HepG2 (cell line): ENCODE measurements around the gene TGFBRAP1. TPM values are rescaled to one million over a fixed set of nuclear protein-coding genes. Genes with fewer than 3 reads are reported as not detected.
A peak's percentile ranks its signal among the peaks of the same experiment; 100 is the strongest.

ENCODE experiments used
- ATM ChIP-seq: fragments of 450-650 bp; IDR thresholded peaks from 2 replicates; pipeline ENCODE4 v1.7.1; 2017; ENCODE audit warnings: mild to moderate bottlenecking, borderline replicate concordance
- CCAR2 ChIP-seq: fragments of 200-400 bp; formaldehyde crosslinking; optimal IDR thresholded peaks from 2 replicates; pipeline ENCODE3; 2018; ENCODE audit warnings: low read depth, mild to moderate bottlenecking, low read length, moderate library complexity
- DZIP1 ChIP-seq: sonication (generic); formaldehyde crosslinking; IDR thresholded peaks from 2 replicates; pipeline ENCODE4 v1.5.0; 2020; ENCODE audit warnings: mild to moderate bottlenecking, missing genetic modification reagents
- FOXP1 ChIP-seq, 2 experiments: fragments of 450-650 bp in 1 of 2; IDR thresholded peaks; 2 replicates each; pipeline ENCODE4 v1.6.1; 2017 to 2018; ENCODE audit warnings: antibody characterized with exemption in 1 of 2
- GATA4 ChIP-seq: sonication (generic); IDR thresholded peaks from 2 replicates; pipeline ENCODE4 v1.6.1; 2016; ENCODE audit warnings: antibody characterized with exemption, low read depth, borderline replicate concordance
- KLF13 ChIP-seq: sonication (generic); formaldehyde crosslinking; IDR thresholded peaks from 2 replicates; pipeline ENCODE4 v1.4.0; 2020; ENCODE audit warnings: mild to moderate bottlenecking, missing genetic modification reagents
- MTF2 ChIP-seq: sonication (generic); formaldehyde crosslinking; IDR thresholded peaks from 2 replicates; pipeline ENCODE4 v1.5.0; 2020; ENCODE audit warnings: missing genetic modification reagents, borderline replicate concordance
- MXD4 ChIP-seq: IDR thresholded peaks from 2 replicates; pipeline ENCODE4 v1.6.1; 2016; ENCODE audit warnings: mild to moderate bottlenecking, missing biosample characterization, missing genetic modification reagents
- PHF8 ChIP-seq: sonication (generic); formaldehyde crosslinking; IDR thresholded peaks from 2 replicates; pipeline ENCODE4 v1.5.0; 2020; ENCODE audit warnings: missing genetic modification reagents
- PPARG ChIP-seq: conservative IDR thresholded peaks from 2 replicates; pipeline ENCODE4 v1.6.1; 2016; ENCODE audit warnings: missing biosample characterization, missing genetic modification reagents
- RAD21 ChIP-seq: fragments of 450-650 bp; formaldehyde crosslinking; IDR thresholded peaks from 2 replicates; pipeline ENCODE4 v1.5.0; 2020; ENCODE audit warnings: mild to moderate bottlenecking
- SRSF9 ChIP-seq: fragments of 200-400 bp; formaldehyde crosslinking; IDR thresholded peaks from 2 replicates; pipeline ENCODE4 v1.6.1; 2018; ENCODE audit warnings: borderline replicate concordance, mild to moderate bottlenecking, low read depth, low read length; ENCODE audit not compliant: insufficient read depth, poor library complexity, severe bottlenecking
- TFE3 ChIP-seq: IDR thresholded peaks from 2 replicates; pipeline ENCODE4 v1.6.1; 2016
- YEATS4 ChIP-seq: sonication (generic); formaldehyde crosslinking; IDR thresholded peaks from 2 replicates; pipeline ENCODE4 v1.4.0; 2020; ENCODE audit warnings: missing genetic modification reagents, borderline replicate concordance
- ZFAT ChIP-seq: sonication (generic); formaldehyde crosslinking; conservative IDR thresholded peaks from 2 replicates; pipeline ENCODE4 v1.8.1; 2023; ENCODE audit warnings: missing genetic modification reagents, inconsistent platforms
- ZKSCAN8 ChIP-seq: IDR thresholded peaks from 2 replicates; pipeline ENCODE4 v1.6.1; 2016; ENCODE audit warnings: borderline replicate concordance, missing genetic modification reagents, missing compliant biosample characterization
- ZNF232 ChIP-seq: sonication (generic); formaldehyde crosslinking; IDR thresholded peaks from 2 replicates; pipeline ENCODE4 v1.4.0; 2020; ENCODE audit warnings: missing genetic modification reagents, borderline replicate concordance
- ZNF605 ChIP-seq: sonication (generic); formaldehyde crosslinking; IDR thresholded peaks from 2 replicates; pipeline ENCODE4 v1.8.0; 2022; ENCODE audit warnings: mild to moderate bottlenecking, missing genetic modification reagents
- ZNF703 ChIP-seq: sonication (generic); formaldehyde crosslinking; IDR thresholded peaks from 2 replicates; pipeline ENCODE4 v1.5.1; 2020; ENCODE audit warnings: missing genetic modification reagents, mild to moderate bottlenecking, moderate library complexity, borderline replicate concordance
- ZUFSP ChIP-seq: sonication (generic); formaldehyde crosslinking; IDR thresholded peaks from 2 replicates; pipeline ENCODE4 v1.9.0; 2021; ENCODE audit warnings: missing genetic modification reagents, mild to moderate bottlenecking, borderline replicate concordance
- polyA plus RNA-seq, 8 experiments: library from polyadenylated mRNA; depleted of rRNA in 3 of 8; stranded (reverse) in 7 of 8; unstranded in 1 of 8; fragments of >200 nt; fragmentation: Illumina TruSeq in 4 of 8; extraction: Trizol in 4 of 8; gene quantifications; 2 replicates each; pipeline versions ENCODE4 v1.2.1 to v1.2.3, GENCODE V29; 2011 to 2016; ENCODE audit warnings: low read depth in 4 of 8, missing spikeins in 1 of 8, mixed read lengths in 1 of 8; ENCODE audit not compliant: insufficient read depth in 1 of 8
- total RNA-seq, 5 experiments: library from RNA; depleted of rRNA; stranded (reverse); fragments of >200 nt; fragmentation: Illumina TruSeq; extraction: Trizol; gene quantifications; 2 replicates each; pipeline ENCODE4 v1.2.3, GENCODE V29; 2016; ENCODE audit warnings: low read depth in 1 of 5
- TF ChIP-seq, protein P1 (sequence below): IDR thresholded peaks from 2 replicates; pipeline ENCODE4 v1.6.1; 2016; ENCODE audit warnings: low read depth, borderline replicate concordance
- TF ChIP-seq, protein P2 (sequence below): sonication (generic); formaldehyde crosslinking; IDR thresholded peaks from 2 replicates; pipeline ENCODE4 v1.4.0; 2020; ENCODE audit warnings: mild to moderate bottlenecking, missing genetic modification reagents

The TGFBRAP1 gene
- total and polyA plus RNA-seq, 2 of the 13 experiments (the other 11 are each of a cell fraction or from before 2014, with no cell fraction given): 12.7 to 22.9 TPM

DNA sequence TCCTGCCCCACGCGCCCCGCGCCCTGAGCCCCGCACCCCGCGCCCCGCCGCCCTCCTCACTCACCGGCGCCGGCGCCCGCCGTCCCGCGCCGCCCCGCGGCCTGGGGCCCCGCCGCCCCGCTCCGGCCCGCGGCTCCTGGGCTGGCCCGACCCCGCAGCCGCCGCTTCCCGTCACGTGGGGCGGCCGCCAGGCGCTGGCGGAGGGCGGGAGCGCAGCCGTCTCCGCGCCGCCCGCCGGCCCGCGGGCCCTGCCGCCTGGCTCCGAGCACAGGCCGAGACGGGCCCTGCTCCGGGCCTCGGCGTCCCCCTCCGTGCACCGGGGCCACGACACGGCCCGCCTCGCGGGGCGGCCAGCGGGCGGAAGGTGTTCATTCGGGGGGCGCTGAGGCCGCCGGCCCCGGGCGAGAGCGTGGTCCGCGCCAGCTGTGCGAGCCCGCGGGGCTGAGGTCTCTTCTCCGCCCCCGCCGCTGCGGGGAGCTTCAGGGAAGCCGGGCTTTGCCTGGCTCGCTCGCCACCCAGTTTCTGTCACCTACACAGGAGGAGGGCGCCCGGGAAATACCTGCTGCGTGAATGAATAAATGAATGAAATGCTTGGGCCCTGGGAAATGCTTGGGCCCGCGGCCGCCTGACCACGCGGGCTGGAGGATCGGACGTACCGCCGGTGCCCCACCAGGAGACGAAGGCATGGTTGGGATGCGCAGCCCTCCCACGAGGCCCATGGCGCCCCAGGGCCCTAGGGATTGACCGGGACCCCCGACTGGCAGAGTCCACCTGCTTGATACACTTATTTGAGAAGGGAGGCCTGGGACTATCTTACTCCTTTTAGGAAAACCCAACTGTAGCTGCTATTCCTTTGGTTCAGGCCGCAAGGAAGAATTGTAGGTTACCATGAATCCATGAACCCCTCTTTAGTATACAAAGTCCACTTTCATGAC is at the start of gene TGFBRAP1 (continued):
- TF ChIP-seq DZIP1 (CRISPR knock-in tag): peak; percentile 76; the same call in 1 of the 2 replicates
- peak; percentile 90; the same call in 1 of the 2 replicates for TF ChIP-seq ZFAT (CRISPR knock-in tag)
- TF ChIP-seq YEATS4 (CRISPR knock-in tag): peak; percentile 89
- 0 out of 2 replicates have a peak, but pooled peaks have one; percentile 72 for TF ChIP-seq MTF2 (CRISPR knock-in tag)
- no peak for TF ChIP-seq ATM
- TF ChIP-seq PPARG (CRISPR knock-in tag): no peak
- TF ChIP-seq, protein P1, sequence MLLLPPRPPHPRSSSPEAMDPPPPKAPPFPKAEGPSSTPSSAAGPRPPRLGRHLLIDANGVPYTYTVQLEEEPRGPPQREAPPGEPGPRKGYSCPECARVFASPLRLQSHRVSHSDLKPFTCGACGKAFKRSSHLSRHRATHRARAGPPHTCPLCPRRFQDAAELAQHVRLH: peak; percentile 57; the same call in 1 of the 2 replicates
- TF ChIP-seq ZNF703 (CRISPR knock-in tag): peak; percentile 49; the same call in 1 of the 2 replicates
- TF ChIP-seq PHF8 (CRISPR knock-in tag): peak; percentile 89
- peak; percentile 18; the same call in 1 of the 2 replicates for TF ChIP-seq GATA4
- peak; percentile 87; the same call in 1 of the 2 replicates for TF ChIP-seq ZNF232
- TF ChIP-seq, protein P2, sequence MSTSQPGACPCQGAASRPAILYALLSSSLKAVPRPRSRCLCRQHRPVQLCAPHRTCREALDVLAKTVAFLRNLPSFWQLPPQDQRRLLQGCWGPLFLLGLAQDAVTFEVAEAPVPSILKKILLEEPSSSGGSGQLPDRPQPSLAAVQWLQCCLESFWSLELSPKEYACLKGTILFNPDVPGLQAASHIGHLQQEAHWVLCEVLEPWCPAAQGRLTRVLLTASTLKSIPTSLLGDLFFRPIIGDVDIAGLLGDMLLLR (CRISPR knock-in tag): 0 out of 2 replicates have a peak, but pooled peaks have one; percentile 53
- peak; percentile 81 for TF ChIP-seq ZNF605 (CRISPR knock-in tag)
- peak; percentile 34; the same call in 1 of the 2 replicates for TF ChIP-seq MXD4 (CRISPR knock-in tag)
- peak; percentile 77 for TF ChIP-seq RAD21
- TF ChIP-seq KLF13 (CRISPR knock-in tag): peak; percentile 93
- TF ChIP-seq CCAR2: no peak
- TF ChIP-seq ZUFSP: no peak
- peak; percentile 35; the same call in 1 of the 2 replicates for TF ChIP-seq TFE3 (CRISPR knock-in tag)
- no peak for TF ChIP-seq ZKSCAN8
- no peak for TF ChIP-seq SRSF9
- TF ChIP-seq FOXP1 (IDR thresholded peaks at IDR 0.05): no peak
- TF ChIP-seq FOXP1 (CRISPR knock-in tag; IDR thresholded peaks at IDR 0.05): no peak
